Endothelial cell (in vitro differentiated cells): ENCODE measurements around the gene PPFIBP2. TPM values are rescaled to one million over a fixed set of nuclear protein-coding genes. Genes with fewer than 3 reads are reported as not detected.

Experiments
- DNase-seq: peaks from one replicate; pipeline ENCODE4 v3.0.0; 2021; ENCODE audit warnings: low spot score
- H3K27ac Mint-ChIP-seq: one replicate; pipeline ENCODE4 v1.8.0; 2021; ENCODE audit warnings: mixed read lengths, inconsistent platforms; ENCODE audit not compliant: unreplicated experiment
- H3K27me3 Mint-ChIP-seq: one replicate; pipeline ENCODE4 v1.8.0; 2021; ENCODE audit warnings: mild to moderate bottlenecking, moderate library complexity, mixed read lengths, inconsistent platforms; ENCODE audit not compliant: unreplicated experiment
- H3K36me3 Mint-ChIP-seq: one replicate; pipeline ENCODE4 v1.8.0; 2021; ENCODE audit warnings: mild to moderate bottlenecking, low read depth, mixed read lengths, inconsistent platforms; ENCODE audit not compliant: unreplicated experiment
- H3K4me1 Mint-ChIP-seq: one replicate; pipeline ENCODE4 v1.8.0; 2021; ENCODE audit warnings: mild to moderate bottlenecking, mixed read lengths, inconsistent platforms; ENCODE audit not compliant: unreplicated experiment
- H3K4me3 Mint-ChIP-seq: one replicate; pipeline ENCODE4 v1.8.0; 2021; ENCODE audit warnings: mild to moderate bottlenecking, mixed read lengths, inconsistent platforms; ENCODE audit not compliant: unreplicated experiment
- H3K9me3 Mint-ChIP-seq: one replicate; pipeline ENCODE4 v1.8.0; 2021; ENCODE audit warnings: mixed read lengths, inconsistent platforms; ENCODE audit not compliant: unreplicated experiment
- total RNA-seq: library from RNA; stranded (reverse); fragmentation: NEBNext Ultra II Directional; extraction: Animal tissue kit (Norgen Biotek cat#: 25700); gene quantifications from one replicate; pipeline ENCODE4 v1.2.1, GENCODE V29; 2021; ENCODE audit not compliant: unreplicated experiment
- TF ChIP-seq, protein P1 (sequence below): fragments of 200-600 bp; sonication (generic); IDR thresholded peaks from one replicate; pipeline ENCODE4 v1.5.0; 2021; ENCODE audit warnings: antibody characterized with exemption; ENCODE audit not compliant: unreplicated experiment

PPFIBP2 gene
- total RNA-seq, 1 donor from 2014 or later, result 7.3 TPM

DNA sequence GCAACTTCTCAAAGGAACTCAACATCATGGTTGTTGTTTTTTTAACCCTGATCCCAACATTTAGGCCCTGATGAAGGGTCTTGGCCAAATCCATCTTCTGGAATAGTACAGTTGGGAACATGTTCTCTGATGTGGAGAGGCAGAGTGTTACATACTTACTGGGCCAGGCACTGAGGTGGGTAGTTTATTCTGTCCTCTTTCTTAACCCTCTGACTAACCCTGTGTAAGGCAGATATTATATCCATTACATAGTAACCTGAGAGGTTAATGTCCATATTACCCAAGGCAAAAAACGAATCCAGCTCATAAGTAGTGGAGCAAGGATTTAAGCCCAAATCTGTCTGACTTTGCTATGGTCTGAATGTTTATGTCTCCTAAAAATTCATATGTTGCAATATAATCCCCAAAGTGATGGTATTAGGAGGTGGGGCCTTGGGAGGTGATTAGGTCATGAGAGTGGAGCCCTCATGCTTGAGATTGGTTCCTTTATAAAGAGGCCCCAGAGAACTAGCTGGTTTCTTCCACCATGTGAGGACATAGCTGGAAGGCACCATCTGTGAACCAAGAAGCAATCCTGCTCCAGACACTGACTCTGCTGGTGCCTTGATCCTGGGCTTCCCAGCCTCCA, 16.3 kb downstream of the PPFIBP2 start:
- no peak for DNase-seq
- H3K9me3 Mint-ChIP-seq, result no peaks in the 10 kb centered on the region
- no peaks in the 10 kb centered on the region for H3K36me3 Mint-ChIP-seq
- no peak overlapping the region for H3K27ac Mint-ChIP-seq
- TF ChIP-seq, protein P1, sequence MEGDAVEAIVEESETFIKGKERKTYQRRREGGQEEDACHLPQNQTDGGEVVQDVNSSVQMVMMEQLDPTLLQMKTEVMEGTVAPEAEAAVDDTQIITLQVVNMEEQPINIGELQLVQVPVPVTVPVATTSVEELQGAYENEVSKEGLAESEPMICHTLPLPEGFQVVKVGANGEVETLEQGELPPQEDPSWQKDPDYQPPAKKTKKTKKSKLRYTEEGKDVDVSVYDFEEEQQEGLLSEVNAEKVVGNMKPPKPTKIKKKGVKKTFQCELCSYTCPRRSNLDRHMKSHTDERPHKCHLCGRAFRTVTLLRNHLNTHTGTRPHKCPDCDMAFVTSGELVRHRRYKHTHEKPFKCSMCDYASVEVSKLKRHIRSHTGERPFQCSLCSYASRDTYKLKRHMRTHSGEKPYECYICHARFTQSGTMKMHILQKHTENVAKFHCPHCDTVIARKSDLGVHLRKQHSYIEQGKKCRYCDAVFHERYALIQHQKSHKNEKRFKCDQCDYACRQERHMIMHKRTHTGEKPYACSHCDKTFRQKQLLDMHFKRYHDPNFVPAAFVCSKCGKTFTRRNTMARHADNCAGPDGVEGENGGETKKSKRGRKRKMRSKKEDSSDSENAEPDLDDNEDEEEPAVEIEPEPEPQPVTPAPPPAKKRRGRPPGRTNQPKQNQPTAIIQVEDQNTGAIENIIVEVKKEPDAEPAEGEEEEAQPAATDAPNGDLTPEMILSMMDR, result no peak
- H3K4me3 Mint-ChIP-seq, result no peak overlapping the region
- H3K4me1 Mint-ChIP-seq, result peaks cover 3% of the 10 kb centered on the region
- H3K27me3 Mint-ChIP-seq, result peaks cover 6% of the 10 kb centered on the region

DNA sequence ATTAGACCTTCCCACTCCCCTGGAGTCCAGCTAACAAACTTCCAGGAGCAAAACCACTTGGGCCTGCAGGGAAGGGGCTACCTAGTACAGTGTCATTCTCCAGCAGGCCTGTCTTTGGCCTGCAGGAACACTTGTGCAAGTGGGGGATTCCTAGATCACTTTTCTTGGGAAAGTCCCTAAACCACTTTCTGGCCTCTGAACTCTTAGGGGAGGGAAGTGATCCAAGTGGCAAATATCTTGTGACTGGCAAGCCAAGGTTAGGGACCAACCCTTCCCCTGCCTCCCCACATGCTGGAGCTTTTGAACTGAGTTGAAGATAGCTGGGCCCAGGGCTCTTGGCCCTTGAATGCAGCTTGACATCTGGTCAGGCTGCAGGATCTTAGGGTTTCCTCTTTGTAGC, 17.2 kb downstream of the PPFIBP2 start:
- Mint-ChIP-seq H3K4me1 (peaks cover 4% of the 10 kb centered on the region), H3K27ac (no peak overlapping the region), H3K4me3 (no peak overlapping the region), H3K36me3 (no peaks in the 10 kb centered on the region), H3K9me3 (no peaks in the 10 kb centered on the region), H3K27me3 (peaks cover 9% of the 10 kb centered on the region)
- TF ChIP-seq, protein P1, result no peak
- no peak for DNase-seq

DNA sequence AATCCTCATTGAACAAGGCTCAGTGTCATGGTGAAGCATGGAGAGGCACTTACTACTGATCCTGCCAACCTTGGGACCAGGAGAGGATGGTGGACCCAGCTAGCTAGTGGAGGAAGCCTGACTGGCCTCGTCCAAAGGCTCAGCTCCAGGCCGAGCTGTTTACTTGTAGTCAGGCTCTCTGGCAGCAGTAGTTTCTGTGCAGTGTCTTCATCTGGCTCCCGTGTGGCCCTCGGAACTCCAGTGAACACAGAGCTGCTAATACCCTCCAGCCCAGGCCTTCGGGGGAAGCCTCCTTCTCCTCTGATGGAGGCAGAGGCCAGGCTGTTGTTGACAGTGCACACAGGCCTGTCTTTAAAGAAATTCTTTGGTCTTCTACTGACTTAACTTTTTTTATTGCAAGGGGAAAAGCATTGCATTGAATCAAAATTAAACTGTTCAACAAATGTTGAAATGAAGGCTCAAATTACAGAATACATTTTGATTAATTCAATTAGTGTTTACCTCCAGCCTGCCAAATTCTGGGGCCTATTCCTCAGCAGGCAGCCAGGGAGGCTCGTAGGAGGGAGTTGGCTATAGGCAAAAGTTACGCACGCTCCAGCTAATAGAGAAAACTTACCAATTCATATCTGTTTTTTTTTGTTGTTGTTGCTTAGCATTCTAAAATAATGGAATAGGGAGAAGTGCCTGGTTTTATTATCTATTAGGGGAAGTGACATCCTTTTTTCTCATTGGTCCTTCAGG, 18.8 kb downstream of the PPFIBP2 start:
- H3K9me3 Mint-ChIP-seq, result no peaks in the 10 kb centered on the region
- H3K36me3 Mint-ChIP-seq, result no peaks in the 10 kb centered on the region
- no peak overlapping the region for H3K4me3 Mint-ChIP-seq
- peaks cover 7% of the 10 kb centered on the region for H3K4me1 Mint-ChIP-seq
- TF ChIP-seq, protein P1, result no peak
- no peak for DNase-seq
- no peak overlapping the region for H3K27ac Mint-ChIP-seq
- peaks cover 9% of the 10 kb centered on the region for H3K27me3 Mint-ChIP-seq

DNA sequence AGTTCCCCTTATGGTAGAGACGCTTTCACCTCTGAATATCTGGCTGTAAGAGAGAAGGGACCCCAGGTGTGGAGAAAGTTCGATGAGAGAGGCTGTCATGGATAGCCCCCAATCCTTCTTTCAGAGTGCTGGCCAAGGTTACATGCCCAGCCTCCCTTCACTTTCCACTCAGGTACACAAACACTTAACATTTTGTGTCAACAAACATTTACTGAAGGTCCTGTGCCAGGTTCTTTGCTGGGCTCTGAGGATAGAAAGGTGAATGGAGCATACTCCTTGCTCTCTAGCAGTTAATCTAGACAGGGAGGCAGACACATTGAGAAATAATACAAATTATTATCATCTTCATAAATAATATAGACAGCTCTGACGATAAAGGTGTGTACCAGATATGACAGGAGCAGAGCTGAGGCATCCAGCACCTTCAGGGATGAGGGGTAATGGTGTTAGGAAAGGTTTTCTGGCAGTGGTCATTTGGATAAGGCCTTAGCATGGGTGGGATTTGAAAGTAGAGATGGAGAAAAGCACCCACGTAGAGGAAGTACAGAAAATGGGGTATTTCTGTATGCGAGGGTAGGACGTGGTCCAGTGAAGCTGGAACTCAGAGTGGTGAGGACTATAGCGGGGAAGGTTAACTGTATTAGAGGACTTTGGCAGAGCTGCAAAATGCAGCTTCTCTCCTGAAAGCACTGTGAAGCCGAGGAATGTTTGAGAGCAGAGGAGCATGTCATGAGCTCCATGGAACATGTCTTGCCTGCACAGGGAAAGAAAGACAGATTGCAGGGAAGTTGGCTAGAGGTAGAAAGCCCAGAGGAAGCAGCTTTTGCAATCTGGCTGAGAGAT, 19.6 kb downstream of the PPFIBP2 start:
- peaks cover 7% of the 10 kb centered on the region for H3K4me1 Mint-ChIP-seq
- TF ChIP-seq, protein P1, result no peak
- H3K27ac Mint-ChIP-seq, result no peak overlapping the region
- no peak for DNase-seq
- no peaks in the 10 kb centered on the region for H3K36me3 Mint-ChIP-seq
- H3K9me3 Mint-ChIP-seq, result no peaks in the 10 kb centered on the region
- peaks cover 13% of the 10 kb centered on the region for H3K27me3 Mint-ChIP-seq
- H3K4me3 Mint-ChIP-seq, result no peak overlapping the region

DNA sequence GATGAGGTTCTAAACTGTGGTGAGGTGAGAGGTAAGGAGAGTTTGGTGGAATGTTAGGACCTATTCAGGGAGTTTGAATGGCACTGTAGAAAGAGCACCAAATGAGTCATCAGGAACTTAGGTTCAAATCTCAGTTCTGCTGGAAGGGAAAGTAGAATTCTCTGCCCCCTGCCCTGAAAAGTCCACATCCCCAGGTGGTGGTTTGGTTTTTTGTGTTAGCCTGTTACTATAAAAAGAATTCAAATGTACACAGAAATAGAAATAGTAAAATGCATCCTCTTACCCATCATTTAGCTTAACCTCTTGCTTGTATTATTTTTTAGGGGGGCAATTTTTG, 20.2 kb downstream of the PPFIBP2 start:
- TF ChIP-seq, protein P1, result no peak
- Mint-ChIP-seq H3K36me3 (no peaks in the 10 kb centered on the region), H3K4me3 (no peak overlapping the region), H3K9me3 (no peaks in the 10 kb centered on the region), H3K27ac (no peak overlapping the region), H3K4me1 (peaks cover 7% of the 10 kb centered on the region), H3K27me3 (peaks cover 13% of the 10 kb centered on the region)
- no peak for DNase-seq
